ENCODE results near the gene GRIA1. TPM values are rescaled to one million over a fixed set of nuclear protein-coding genes. Genes with fewer than 3 reads are reported as not detected.
A peak's percentile ranks its signal among the peaks of the same experiment; 100 is the strongest.

Gene GRIA1
- polyA plus RNA-seq, 1 experiment = 6.7 TPM

GRCh38 chr5:153605386-153605785, 114.9 kb downstream of the GRIA1 start:
- Histone ChIP-seq H3K27me3 (ENCODE audit: control insufficient read depth, insufficient read depth, low read length) (no peaks in the 10 kb centered on the region), H3K4me3 (ENCODE audit: low read depth, low read length) (no peak overlapping the region), H3K36me3 (ENCODE audit: control insufficient read depth, insufficient read depth, low read length) (no peaks in the 10 kb centered on the region)
- no peak for DNase-seq (ENCODE audit: low read depth)
- ChIA-PET CTCF (no interaction called here), POLR2A (no interaction called here)
- no peak for TF ChIP-seq CTCF (IDR thresholded peaks at IDR 0.05; ENCODE audit: insufficient read depth, low read depth, low read length)

- Histone ChIP-seq H3K27me3 (ENCODE audit: control insufficient read depth, insufficient read depth, low read length) (no peaks in the 10 kb centered on the region), H3K36me3 (ENCODE audit: control insufficient read depth, insufficient read depth, low read length) (no peaks in the 10 kb centered on the region), H3K4me3 (ENCODE audit: low read depth, low read length) (no peak overlapping the region)
- no peak for DNase-seq (ENCODE audit: low read depth)
- ChIA-PET CTCF (interaction anchor here (2.2 kb wide), 1 partner anchor 13 kb away, joined by 4 read pairs; no protein-coding TSS in a partner anchor), POLR2A (no interaction called here)
- TF ChIP-seq CTCF (IDR thresholded peaks at IDR 0.05; ENCODE audit: insufficient read depth, low read depth, low read length) = no peak
Measured at GRCh38 chr5:153610009-153610408, 119.5 kb downstream of the GRIA1 start.

GRCh38 chr5:153610811-153611210, 120.3 kb downstream of the GRIA1 start:
- Histone ChIP-seq H3K4me3 (ENCODE audit: low read depth, low read length) (no peak overlapping the region), H3K27me3 (ENCODE audit: control insufficient read depth, insufficient read depth, low read length) (no peaks in the 10 kb centered on the region), H3K36me3 (ENCODE audit: control insufficient read depth, insufficient read depth, low read length) (no peaks in the 10 kb centered on the region)
- CTCF ChIA-PET = interaction anchor here (2.2 kb wide), 1 partner anchor 14 kb away, joined by 4 read pairs; no protein-coding TSS in a partner anchor
- TF ChIP-seq CTCF (IDR thresholded peaks at IDR 0.05; ENCODE audit: insufficient read depth, low read depth, low read length) = no peak
- POLR2A ChIA-PET = no interaction called here
- DNase-seq (ENCODE audit: low read depth) = no peak

- Histone ChIP-seq H3K36me3 (ENCODE audit: control insufficient read depth, insufficient read depth, low read length) (no peaks in the 10 kb centered on the region), H3K27me3 (ENCODE audit: control insufficient read depth, insufficient read depth, low read length) (no peaks in the 10 kb centered on the region), H3K4me3 (ENCODE audit: low read depth, low read length) (no peak overlapping the region)
- POLR2A ChIA-PET = no interaction called here
- CTCF ChIA-PET = interaction anchor here (0.6 to 1.1 kb wide), 3 partner anchors 12 to 130 kb away, joined by 3 to 4 read pairs (median 3); no protein-coding TSS in a partner anchor
- DNase-seq (ENCODE audit: low read depth) = peak; percentile 19
- no peak for TF ChIP-seq CTCF (IDR thresholded peaks at IDR 0.05; ENCODE audit: insufficient read depth, low read depth, low read length)
Measured at GRCh38 chr5:153613144-153613543, 122.7 kb downstream of the GRIA1 start.

GRCh38 chr5:153613672-153614071, 123.2 kb downstream of the GRIA1 start:
- ChIA-PET CTCF (no interaction called here), POLR2A (no interaction called here)
- Histone ChIP-seq H3K4me3 (ENCODE audit: low read depth, low read length) (no peak overlapping the region), H3K27me3 (ENCODE audit: control insufficient read depth, insufficient read depth, low read length) (no peaks in the 10 kb centered on the region), H3K36me3 (ENCODE audit: control insufficient read depth, insufficient read depth, low read length) (no peaks in the 10 kb centered on the region)
- DNase-seq (ENCODE audit: low read depth) = no peak
- TF ChIP-seq CTCF (IDR thresholded peaks at IDR 0.05; ENCODE audit: insufficient read depth, low read depth, low read length) = no peak

Measured in BJ (cell line).